Stimulated activated CD4-positive, alpha-beta T cell treated with anti-CD3 and anti-CD28 coated beads, Interleukin-4, amount 100 ng/mL, for 4 hours (primary cell): Measurements from ENCODE around the gene CCNA1.

Experiments
- DNase-seq, 2 experiments: peaks; one replicate each; pipeline ENCODE4 v3.0.0-alpha.2; 2020

Gene CCNA1

GRCh38 chr13:36454987-36455386 lies 22.7 kb downstream of the CCNA1 start:
- DNase-seq: no peak

- no peak for DNase-seq
Measured at GRCh38 chr13:36456577-36456976, 24.3 kb downstream of the CCNA1 start.

- no peak for DNase-seq
Measured at GRCh38 chr13:36461506-36461905, 29.2 kb downstream of the CCNA1 start.

- no peak for DNase-seq
Measured at GRCh38 chr13:36475468-36475867, 43.2 kb downstream of the CCNA1 start.

GRCh38 chr13:36476661-36477060 lies 44.4 kb downstream of the CCNA1 start:
- DNase-seq: no peak

GRCh38 chr13:36480726-36481427 lies 48.6 kb downstream of the CCNA1 start:
- no peak for DNase-seq

- DNase-seq: no peak
Measured at GRCh38 chr13:36490055-36490454, 57.8 kb downstream of the CCNA1 start.
